Measurements from ENCODE around the gene C4orf50. TPM values are rescaled to one million over a fixed set of nuclear protein-coding genes. Genes with fewer than 3 reads are reported as not detected.

The C4orf50 gene
- total and polyA plus RNA-seq, 2 experiments from 2014 or later = not detected

- no peaks in the 10 kb centered on the region for H3K4me1 ChIP-seq (ENCODE audit: insufficient read depth)
- no peaks in the 10 kb centered on the region for H3K36me3 ChIP-seq (ENCODE audit: low read depth)
- H3K9me2 ChIP-seq (ENCODE audit: insufficient read depth) = no peaks in the 10 kb centered on the region
- no peak overlapping the region for H3K27ac ChIP-seq
- H3K27me3 ChIP-seq (replicated peaks; ENCODE audit: insufficient read depth) = no peaks in the 10 kb centered on the region
- no peak overlapping the region for H2AFZ ChIP-seq
- H3K9me3 ChIP-seq (ENCODE audit: low read depth) = no peaks in the 10 kb centered on the region
- H4K20me1 ChIP-seq (ENCODE audit: insufficient read depth) = no peaks in the 10 kb centered on the region
- no peak for TF ChIP-seq EZH2 (IDR thresholded peaks at IDR 0.05; ENCODE audit: insufficient read depth, poor library complexity, severe bottlenecking)
- no peak for TF ChIP-seq EZH2phosphoT487 (IDR thresholded peaks at IDR 0.05; ENCODE audit: insufficient read depth, low read depth)
- H3K4me3 ChIP-seq = no peak overlapping the region
- H3F3A ChIP-seq (ENCODE audit: insufficient read depth) = no peaks in the 10 kb centered on the region
- in situ Hi-C loops (cut with MboI) = no loop called here
- no peak overlapping the region for H3K4me2 ChIP-seq (ENCODE audit: unreplicated experiment)
- H3K79me2 ChIP-seq (ENCODE audit: insufficient read depth) = no peaks in the 10 kb centered on the region
- DNase-seq = no peak
- 34 to 44% methylated on average over 7 of the region's 7 CpGs for WGBS, 2 experiments (ENCODE audit: low coverage in 1 of 2, low lambda C conversion rate in 2 of 2, missing lambda C conversion rate in 2 of 2)
- H3K9ac ChIP-seq = no peak overlapping the region
Measured at GRCh38 chr4:6043843-6044242, 25.6 kb upstream of the C4orf50 start.

DNA sequence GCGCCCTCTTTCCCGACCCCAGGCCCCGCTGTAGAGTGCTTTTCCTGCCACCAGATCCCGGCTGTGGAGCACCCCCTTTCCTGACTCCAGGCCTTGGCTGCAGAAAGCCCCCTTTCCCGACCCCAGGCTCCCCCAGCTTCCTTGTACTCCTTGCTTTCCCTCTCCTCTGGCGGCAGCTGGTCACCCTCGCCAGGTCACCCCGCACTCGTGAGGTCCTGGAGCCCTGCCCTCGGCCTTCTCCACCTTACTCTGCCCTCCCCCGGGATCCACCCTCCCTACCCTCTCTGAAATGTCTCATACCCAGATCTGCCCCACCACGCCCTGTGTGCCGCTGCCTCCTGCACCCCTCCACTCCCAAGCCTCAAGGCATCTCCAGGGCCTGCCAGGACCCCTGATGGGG, 25.0 kb upstream of the C4orf50 start:
- Histone ChIP-seq H3K9ac (no peak overlapping the region), H2AFZ (no peak overlapping the region), H3K27ac (no peak overlapping the region), H3K4me1 (ENCODE audit: insufficient read depth) (no peaks in the 10 kb centered on the region), H3K27me3 (replicated peaks; ENCODE audit: insufficient read depth) (no peaks in the 10 kb centered on the region), H3K9me2 (ENCODE audit: insufficient read depth) (no peaks in the 10 kb centered on the region), H4K20me1 (ENCODE audit: insufficient read depth) (no peaks in the 10 kb centered on the region), H3K4me3 (no peak overlapping the region), H3F3A (ENCODE audit: insufficient read depth) (no peaks in the 10 kb centered on the region), H3K4me2 (ENCODE audit: unreplicated experiment) (no peak overlapping the region), H3K36me3 (ENCODE audit: low read depth) (no peaks in the 10 kb centered on the region), H3K9me3 (ENCODE audit: low read depth) (no peaks in the 10 kb centered on the region), H3K79me2 (ENCODE audit: insufficient read depth) (no peaks in the 10 kb centered on the region)
- no peak for DNase-seq
- TF ChIP-seq EZH2phosphoT487 (IDR thresholded peaks at IDR 0.05; ENCODE audit: insufficient read depth, low read depth) (no peak), EZH2 (IDR thresholded peaks at IDR 0.05; ENCODE audit: insufficient read depth, poor library complexity, severe bottlenecking) (no peak)
- WGBS, 2 experiments (ENCODE audit: low coverage in 1 of 2, low lambda C conversion rate in 2 of 2, missing lambda C conversion rate in 2 of 2) = 8 to 31% methylated on average over 2 to 12 of the region's 13 CpGs
- in situ Hi-C loops (cut with MboI) = no loop called here

GRCh38 chr4:6042293-6043063, 24.2 kb upstream of the C4orf50 start:
- Histone ChIP-seq H3K4me2 (ENCODE audit: unreplicated experiment) (no peak overlapping the region), H3F3A (ENCODE audit: insufficient read depth) (no peaks in the 10 kb centered on the region), H3K36me3 (ENCODE audit: low read depth) (no peaks in the 10 kb centered on the region), H3K27ac (no peak overlapping the region), H3K9me3 (ENCODE audit: low read depth) (no peaks in the 10 kb centered on the region), H3K79me2 (ENCODE audit: insufficient read depth) (no peaks in the 10 kb centered on the region), H3K9ac (no peak overlapping the region), H3K27me3 (replicated peaks; ENCODE audit: insufficient read depth) (no peaks in the 10 kb centered on the region), H2AFZ (no peak overlapping the region), H3K4me3 (no peak overlapping the region), H4K20me1 (ENCODE audit: insufficient read depth) (no peaks in the 10 kb centered on the region), H3K9me2 (ENCODE audit: insufficient read depth) (no peaks in the 10 kb centered on the region), H3K4me1 (ENCODE audit: insufficient read depth) (no peaks in the 10 kb centered on the region)
- DNase-seq = no peak
- in situ Hi-C loops (cut with MboI) = no loop called here
- TF ChIP-seq EZH2phosphoT487 (IDR thresholded peaks at IDR 0.05; ENCODE audit: insufficient read depth, low read depth) (no peak), EZH2 (IDR thresholded peaks at IDR 0.05; ENCODE audit: insufficient read depth, poor library complexity, severe bottlenecking) (no peak)
- 45 to 49% methylated on average over 20 to 21 of the region's 21 CpGs for WGBS, 2 experiments (ENCODE audit: low coverage in 1 of 2, low lambda C conversion rate in 2 of 2, missing lambda C conversion rate in 2 of 2)

DNA sequence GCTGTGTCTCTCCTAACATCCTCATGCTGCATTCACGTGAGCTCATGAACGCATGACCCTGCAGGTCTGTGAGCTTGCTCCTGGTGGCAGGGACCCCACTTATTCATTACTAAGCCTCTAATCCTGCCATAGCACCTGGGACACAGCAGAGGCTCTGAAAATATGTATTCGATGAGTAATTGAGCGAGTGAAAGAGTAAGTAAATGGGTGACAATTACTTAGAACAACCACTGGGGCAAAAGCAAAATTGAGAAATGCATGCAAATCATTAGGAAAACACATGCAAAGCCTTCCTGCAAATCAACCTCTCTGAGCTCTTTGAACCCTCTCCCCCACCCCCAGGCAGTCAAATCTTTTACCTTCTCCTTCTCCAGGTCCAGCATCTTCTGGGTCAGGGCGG, 23.6 kb upstream of the C4orf50 start:
- no peak for DNase-seq
- Histone ChIP-seq H3K4me2 (ENCODE audit: unreplicated experiment) (no peak overlapping the region), H3K4me1 (ENCODE audit: insufficient read depth) (no peaks in the 10 kb centered on the region), H3K9ac (no peak overlapping the region), H3K27ac (no peak overlapping the region), H2AFZ (no peak overlapping the region), H3K9me3 (ENCODE audit: low read depth) (no peaks in the 10 kb centered on the region), H3K79me2 (ENCODE audit: insufficient read depth) (no peaks in the 10 kb centered on the region), H3K4me3 (no peak overlapping the region), H3K27me3 (replicated peaks; ENCODE audit: insufficient read depth) (no peaks in the 10 kb centered on the region), H3F3A (ENCODE audit: insufficient read depth) (no peaks in the 10 kb centered on the region), H4K20me1 (ENCODE audit: insufficient read depth) (no peaks in the 10 kb centered on the region), H3K9me2 (ENCODE audit: insufficient read depth) (no peaks in the 10 kb centered on the region), H3K36me3 (ENCODE audit: low read depth) (no peaks in the 10 kb centered on the region)
- no peak for TF ChIP-seq EZH2phosphoT487 (IDR thresholded peaks at IDR 0.05; ENCODE audit: insufficient read depth, low read depth)
- TF ChIP-seq EZH2 (IDR thresholded peaks at IDR 0.05; ENCODE audit: insufficient read depth, poor library complexity, severe bottlenecking) = no peak
- in situ Hi-C loops (cut with MboI) = no loop called here
- 45 to 52% methylated on average over 5 of the region's 5 CpGs for WGBS, 2 experiments (ENCODE audit: low coverage in 1 of 2, low lambda C conversion rate in 2 of 2, missing lambda C conversion rate in 2 of 2)

All from GM23248 (cell line).